ENCODE measurements around the gene NKAIN4. TPM values are rescaled to one million over a fixed set of nuclear protein-coding genes. Genes with fewer than 3 reads are reported as not detected.
A peak's percentile ranks its signal among the peaks of the same experiment; 100 is the strongest.

NKAIN4 gene
- 17.8 TPM for total RNA-seq

DNA sequence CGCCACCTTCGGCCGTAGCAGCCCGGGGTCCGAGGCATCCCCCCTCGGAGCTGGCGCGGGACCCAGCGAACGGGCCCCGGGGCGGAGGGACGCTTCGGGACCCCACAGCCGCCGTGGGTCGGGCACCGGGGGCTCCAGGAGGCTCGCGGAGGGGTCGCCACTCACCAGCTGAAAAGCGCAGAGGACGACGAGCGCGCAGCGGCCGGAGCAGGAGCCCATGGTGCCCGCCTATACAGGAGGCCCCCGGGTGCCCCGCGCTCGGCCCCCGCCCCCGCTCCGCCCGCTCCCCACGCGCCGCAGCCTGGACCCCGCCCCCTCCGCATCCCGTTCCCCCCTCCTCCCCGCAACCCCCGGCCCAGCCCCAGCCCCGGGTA, at the start of gene NKAIN4:
Gene NKAIN4, minus strand, starts transcription at position 232 of the 374 bp plus-strand sequence. Its CDS starts 13 bp downstream, at position 219.

GRCh38 chr20:63292904-63293303, 38.6 kb upstream of the NKAIN4 start, which contains the start of gene COL20A1:
TSS of gene COL20A1 (plus strand) at chr20:63293186. CDS start at chr20:63295108, 1,922 bp downstream.

GRCh38 chr20:63272105-63273058, 18.1 kb upstream of the NKAIN4 start, which contains the start of gene ARFGAP1:
TSS of gene ARFGAP1 (plus strand) at chr20:63272813. CDS start at chr20:63275581, 2,768 bp downstream.

DNA sequence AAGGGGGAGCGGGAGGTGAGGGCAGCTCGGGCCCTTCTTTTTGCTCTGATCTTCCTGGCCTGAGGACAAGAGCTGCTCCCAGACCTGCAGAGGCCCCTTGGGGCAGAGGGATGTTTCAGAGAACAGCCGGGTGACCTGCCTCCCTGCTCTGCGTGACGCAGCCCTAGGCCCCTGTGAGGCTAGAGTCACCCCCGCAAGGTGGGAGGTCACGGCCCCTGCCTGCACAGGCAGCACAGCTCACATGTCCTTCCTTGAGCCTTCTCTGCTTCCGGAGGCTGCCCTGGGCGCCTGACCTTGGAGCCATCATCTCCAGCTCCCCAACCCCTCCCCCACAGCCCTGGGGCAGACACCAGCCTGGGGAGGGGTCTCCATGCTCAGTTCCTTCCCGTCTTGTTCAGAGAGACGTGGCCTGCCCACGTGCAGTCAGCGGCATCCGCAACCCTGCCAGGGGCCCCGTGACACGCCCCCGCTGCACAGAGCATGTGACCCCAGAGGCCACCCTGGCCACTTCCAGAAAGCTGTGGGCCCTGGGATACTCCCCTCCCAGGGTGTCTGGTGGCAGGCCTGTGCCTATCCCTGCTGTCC, 18.8 kb downstream of the NKAIN4 start, which contains the start of gene BIRC7:
Gene BIRC7, plus strand, starts transcription at position 507 of the 585 bp plus-strand sequence. CDS start 192 bp downstream, outside the sequence.

GRCh38 chr20:63216041-63216848, 38.0 kb downstream of the NKAIN4 start, which contains the start of gene YTHDF1:
TSS of gene YTHDF1 (minus strand) at chr20:63216131. CDS start at chr20:63215892, 239 bp downstream.

Small RNA genes within 50 kb of the gene (small RNA-seq; reads per million reads assigned to genes)
- gene MIR3196 (ENCODE audit: low replicate concordance) (not detected), gene MIR4326 (ENCODE audit: low replicate concordance) (0.64 reads per million, percentile 57 among the genes with 10 or more reads in this experiment)

Other genes starting within 250 kb of the NKAIN4 start
- gene BHLHE23, start 247.5 kb downstream of the NKAIN4 start, total RNA-seq: 0.94 TPM
- 24.4 TPM for gene YTHDF1, start 38.3 kb downstream of the NKAIN4 start, total RNA-seq
- not detected for gene BIRC7, start 18.6 kb downstream of the NKAIN4 start, total RNA-seq
- 58.2 TPM for gene ARFGAP1, start 18.4 kb upstream of the NKAIN4 start, total RNA-seq
- 5.0 TPM for gene COL20A1, start 38.7 kb upstream of the NKAIN4 start, total RNA-seq
- 21.0 TPM for gene CHRNA4, start 106.9 kb upstream of the NKAIN4 start, total RNA-seq
- 250 TPM for gene KCNQ2, start 218.2 kb upstream of the NKAIN4 start, total RNA-seq
- 281 TPM for gene EEF1A2, start 244.6 kb upstream of the NKAIN4 start, total RNA-seq